CD4-positive, alpha-beta T cell treated with Interleukin-4 for 1 hour (primary cell): ENCODE results near the gene SERF2.
"Not testable (repeated sequence)": the region's sequence is repeated elsewhere in the genome, so short reads cannot be mapped to it uniquely, and the experiment has no call there.

ENCODE experiments used
- DNase-seq, 2 donors: peaks; one replicate each; pipeline ENCODE4 v3.0.0-alpha.2; 2020 to 2022

Gene SERF2

DNA sequence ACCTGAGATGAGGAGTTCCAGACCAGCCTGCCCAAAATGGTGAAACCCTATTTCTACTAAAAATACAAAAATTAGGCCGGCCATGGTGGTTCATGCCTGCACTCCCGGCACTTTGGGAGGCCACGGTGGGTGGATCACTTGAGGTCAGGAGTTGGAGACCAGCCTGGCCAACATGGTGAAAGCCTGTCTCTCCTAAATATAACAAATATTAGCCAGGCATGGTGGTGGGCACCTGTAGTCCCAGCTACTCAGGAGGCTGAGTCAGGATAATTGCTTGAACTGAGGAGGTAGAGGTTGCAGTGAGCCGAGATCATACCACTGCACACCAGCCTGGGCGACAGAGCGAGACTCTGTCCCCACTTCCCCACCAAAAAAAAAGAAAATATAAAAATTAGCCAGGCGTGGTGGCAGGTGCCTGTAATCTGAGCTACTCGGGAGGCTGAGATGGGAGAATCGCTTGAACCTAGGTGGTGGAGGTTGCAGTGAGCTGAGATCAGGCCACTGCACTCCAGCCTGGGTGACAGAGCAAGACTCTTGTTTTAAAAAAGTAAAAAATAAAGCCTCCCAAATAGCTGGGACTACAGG is 38.7 kb downstream of the SERF2 start:
- not testable (repeated sequence) for DNase-seq

- DNase-seq = not testable (repeated sequence)
Measured at GRCh38 chr15:43831519-43832052, 39.5 kb downstream of the SERF2 start.

GRCh38 chr15:43832485-43832884 is 40.4 kb downstream of the SERF2 start:
- not testable (repeated sequence) for DNase-seq

DNA sequence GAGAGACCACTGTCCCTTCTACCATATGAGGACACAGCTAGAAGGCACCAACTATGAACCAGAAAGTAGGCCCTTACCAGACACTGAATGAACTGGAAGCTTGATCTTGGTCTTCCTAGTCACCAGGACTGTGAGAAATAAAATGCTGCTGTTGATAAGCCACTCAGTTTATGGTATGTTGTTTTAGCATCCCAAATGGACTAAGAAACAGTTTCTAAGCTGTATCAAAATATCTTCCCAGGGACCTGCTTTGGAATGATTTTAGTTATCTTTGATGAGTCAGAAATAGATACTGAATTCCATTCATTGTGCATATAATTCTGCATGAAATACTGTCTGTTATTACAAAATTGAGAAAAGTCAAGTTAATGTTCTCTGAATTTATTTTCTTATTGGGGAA is 53.3 kb downstream of the SERF2 start:
- no peak for DNase-seq
